ENCODE results near the gene ACTL10.

DNA sequence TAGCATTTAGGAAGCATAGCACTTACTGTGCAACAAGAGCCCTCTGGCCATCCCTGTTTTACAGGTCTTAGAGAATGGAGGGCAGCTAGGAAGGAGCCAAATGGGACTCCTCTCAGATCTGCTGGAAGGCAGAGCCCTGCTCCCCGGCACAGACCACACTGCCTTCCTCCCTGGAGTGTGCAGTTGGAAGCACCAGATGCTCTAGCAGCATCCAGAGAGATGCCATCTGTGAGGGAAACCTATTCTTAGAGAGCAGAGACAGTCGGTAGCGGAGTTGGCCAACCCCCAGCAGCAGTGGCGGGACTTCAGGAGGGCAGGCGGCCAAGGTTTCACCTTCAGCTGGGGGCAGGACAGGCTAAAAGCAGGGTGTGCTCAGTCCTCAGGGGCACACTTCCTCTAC lies 36.1 kb downstream of the ACTL10 start:
- TF ChIP-seq, protein P1, sequence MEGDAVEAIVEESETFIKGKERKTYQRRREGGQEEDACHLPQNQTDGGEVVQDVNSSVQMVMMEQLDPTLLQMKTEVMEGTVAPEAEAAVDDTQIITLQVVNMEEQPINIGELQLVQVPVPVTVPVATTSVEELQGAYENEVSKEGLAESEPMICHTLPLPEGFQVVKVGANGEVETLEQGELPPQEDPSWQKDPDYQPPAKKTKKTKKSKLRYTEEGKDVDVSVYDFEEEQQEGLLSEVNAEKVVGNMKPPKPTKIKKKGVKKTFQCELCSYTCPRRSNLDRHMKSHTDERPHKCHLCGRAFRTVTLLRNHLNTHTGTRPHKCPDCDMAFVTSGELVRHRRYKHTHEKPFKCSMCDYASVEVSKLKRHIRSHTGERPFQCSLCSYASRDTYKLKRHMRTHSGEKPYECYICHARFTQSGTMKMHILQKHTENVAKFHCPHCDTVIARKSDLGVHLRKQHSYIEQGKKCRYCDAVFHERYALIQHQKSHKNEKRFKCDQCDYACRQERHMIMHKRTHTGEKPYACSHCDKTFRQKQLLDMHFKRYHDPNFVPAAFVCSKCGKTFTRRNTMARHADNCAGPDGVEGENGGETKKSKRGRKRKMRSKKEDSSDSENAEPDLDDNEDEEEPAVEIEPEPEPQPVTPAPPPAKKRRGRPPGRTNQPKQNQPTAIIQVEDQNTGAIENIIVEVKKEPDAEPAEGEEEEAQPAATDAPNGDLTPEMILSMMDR (IDR thresholded peaks at IDR 0.05; ENCODE audit: insufficient read depth, low read depth, low read length) = no peak
- TF ChIP-seq EZH2 (IDR thresholded peaks at IDR 0.05; ENCODE audit: insufficient read depth, low read length) = no peak

Data from astrocyte (in vitro differentiated cells and primary cell).